ENCODE data around the gene DLAT.

- TF ChIP-seq, protein P1, sequence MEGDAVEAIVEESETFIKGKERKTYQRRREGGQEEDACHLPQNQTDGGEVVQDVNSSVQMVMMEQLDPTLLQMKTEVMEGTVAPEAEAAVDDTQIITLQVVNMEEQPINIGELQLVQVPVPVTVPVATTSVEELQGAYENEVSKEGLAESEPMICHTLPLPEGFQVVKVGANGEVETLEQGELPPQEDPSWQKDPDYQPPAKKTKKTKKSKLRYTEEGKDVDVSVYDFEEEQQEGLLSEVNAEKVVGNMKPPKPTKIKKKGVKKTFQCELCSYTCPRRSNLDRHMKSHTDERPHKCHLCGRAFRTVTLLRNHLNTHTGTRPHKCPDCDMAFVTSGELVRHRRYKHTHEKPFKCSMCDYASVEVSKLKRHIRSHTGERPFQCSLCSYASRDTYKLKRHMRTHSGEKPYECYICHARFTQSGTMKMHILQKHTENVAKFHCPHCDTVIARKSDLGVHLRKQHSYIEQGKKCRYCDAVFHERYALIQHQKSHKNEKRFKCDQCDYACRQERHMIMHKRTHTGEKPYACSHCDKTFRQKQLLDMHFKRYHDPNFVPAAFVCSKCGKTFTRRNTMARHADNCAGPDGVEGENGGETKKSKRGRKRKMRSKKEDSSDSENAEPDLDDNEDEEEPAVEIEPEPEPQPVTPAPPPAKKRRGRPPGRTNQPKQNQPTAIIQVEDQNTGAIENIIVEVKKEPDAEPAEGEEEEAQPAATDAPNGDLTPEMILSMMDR (IDR thresholded peaks at IDR 0.05; ENCODE audit: insufficient read depth, low read length) = no peak
- no peak for TF ChIP-seq POLR2AphosphoS5 (IDR thresholded peaks at IDR 0.05; ENCODE audit: low read depth)
Observed at GRCh38 chr11:111999111-111999510, 26.1 kb upstream of the DLAT start.

Data from HL-60 (cell line).